DOHH2 (cell line): ENCODE results near the gene CUTA.

Source experiments
- EZH2phosphoT487 ChIP-seq: fragments of 200-600 bp; sonication (generic); IDR thresholded peaks from 2 replicates; pipeline ENCODE4 v1.6.1; 2017; ENCODE audit warnings: borderline replicate concordance, mild to moderate bottlenecking, antibody characterized with exemption, low read length, moderate library complexity, mixed read lengths
- TF ChIP-seq, protein P1 (sequence below): fragments of 200-600 bp; sonication (generic); IDR thresholded peaks from one replicate; pipeline ENCODE4 v1.5.1; 2014; ENCODE audit warnings: antibody characterized with exemption, mild to moderate bottlenecking, low read depth, low read length; ENCODE audit not compliant: poor library complexity, severe bottlenecking

DNA sequence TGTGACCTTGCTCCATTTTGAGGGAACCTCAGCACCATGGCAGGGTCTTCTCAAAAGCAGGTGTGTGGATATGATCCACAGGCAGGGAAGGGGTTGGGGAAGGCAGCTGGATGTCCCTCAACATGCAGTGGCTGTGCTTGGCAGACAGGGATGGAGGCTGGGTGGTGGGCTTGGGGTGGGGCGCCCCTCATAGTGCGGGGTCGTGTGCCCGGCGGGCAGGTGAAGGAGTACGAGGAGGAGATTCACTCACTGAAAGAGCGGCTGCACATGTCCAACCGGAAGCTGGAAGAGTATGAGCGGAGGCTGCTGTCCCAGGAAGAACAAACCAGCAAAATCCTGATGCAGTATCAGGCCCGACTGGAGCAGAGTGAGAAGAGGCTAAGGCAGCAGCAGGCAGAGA, 28.4 kb upstream of the CUTA start:
- TF ChIP-seq, protein P1, sequence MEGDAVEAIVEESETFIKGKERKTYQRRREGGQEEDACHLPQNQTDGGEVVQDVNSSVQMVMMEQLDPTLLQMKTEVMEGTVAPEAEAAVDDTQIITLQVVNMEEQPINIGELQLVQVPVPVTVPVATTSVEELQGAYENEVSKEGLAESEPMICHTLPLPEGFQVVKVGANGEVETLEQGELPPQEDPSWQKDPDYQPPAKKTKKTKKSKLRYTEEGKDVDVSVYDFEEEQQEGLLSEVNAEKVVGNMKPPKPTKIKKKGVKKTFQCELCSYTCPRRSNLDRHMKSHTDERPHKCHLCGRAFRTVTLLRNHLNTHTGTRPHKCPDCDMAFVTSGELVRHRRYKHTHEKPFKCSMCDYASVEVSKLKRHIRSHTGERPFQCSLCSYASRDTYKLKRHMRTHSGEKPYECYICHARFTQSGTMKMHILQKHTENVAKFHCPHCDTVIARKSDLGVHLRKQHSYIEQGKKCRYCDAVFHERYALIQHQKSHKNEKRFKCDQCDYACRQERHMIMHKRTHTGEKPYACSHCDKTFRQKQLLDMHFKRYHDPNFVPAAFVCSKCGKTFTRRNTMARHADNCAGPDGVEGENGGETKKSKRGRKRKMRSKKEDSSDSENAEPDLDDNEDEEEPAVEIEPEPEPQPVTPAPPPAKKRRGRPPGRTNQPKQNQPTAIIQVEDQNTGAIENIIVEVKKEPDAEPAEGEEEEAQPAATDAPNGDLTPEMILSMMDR: no peak
- no peak for TF ChIP-seq EZH2phosphoT487
